ENCODE measurements around the gene CGNL1. TPM values are rescaled to one million over a fixed set of nuclear protein-coding genes. Genes with fewer than 3 reads are reported as not detected.
A peak's percentile ranks its signal among the peaks of the same experiment; 100 is the strongest.

CGNL1 gene
- total RNA-seq, 1 donor from 2014 or later = 11.0 TPM

GRCh38 chr15:57589281-57589680 is 213.0 kb downstream of the CGNL1 start:
- FAIRE-seq (no peak), DNase-seq (ENCODE audit: low read depth) (no peak)
- Histone ChIP-seq H3K27ac (ENCODE audit: low read depth, low read length) (no peak overlapping the region), H3K4me1 (ENCODE audit: insufficient read depth, low read length) (no peaks in the 10 kb centered on the region), H4K20me1 (ENCODE audit: insufficient read depth, low read length) (no peaks in the 10 kb centered on the region), H3K9ac (ENCODE audit: low read length) (no peak overlapping the region), H2AFZ (ENCODE audit: low read depth, low read length) (no peak overlapping the region), H3K4me2 (ENCODE audit: low read length) (no peak overlapping the region), H3K36me3 (ENCODE audit: insufficient read depth, low read length) (no peaks in the 10 kb centered on the region), H3K27me3 (ENCODE audit: insufficient read depth, low read length) (peaks cover 17% of the 10 kb centered on the region), H3K4me3 (ENCODE audit: insufficient read depth, low read depth, low read length) (no peak overlapping the region), H3K9me3 (ENCODE audit: insufficient read depth, low read depth, low read length) (no peaks in the 10 kb centered on the region), H3K79me2 (ENCODE audit: insufficient read depth, low read length) (no peaks in the 10 kb centered on the region)
- Mint-ChIP-seq H3K27me3 (ENCODE audit: low read depth, unreplicated experiment) (peaks cover 35% of the 10 kb centered on the region), H3K4me1 (ENCODE audit: low read depth, unreplicated experiment) (peaks cover 9% of the 10 kb centered on the region), H3K27ac (ENCODE audit: unreplicated experiment) (no peak overlapping the region), H3K4me3 (ENCODE audit: unreplicated experiment) (no peak overlapping the region), H3K36me3 (ENCODE audit: low read depth, unreplicated experiment) (no peaks in the 10 kb centered on the region), H3K9me3 (ENCODE audit: unreplicated experiment) (peaks cover 4% of the 10 kb centered on the region)
- TF ChIP-seq CTCF (IDR thresholded peaks at IDR 0.05; ENCODE audit: insufficient read depth, low read depth, low read length) (no peak), EZH2 (IDR thresholded peaks at IDR 0.05; ENCODE audit: insufficient read depth, low read length) (no peak)

GRCh38 chr15:57589754-57590153 is 213.4 kb downstream of the CGNL1 start:
- Histone ChIP-seq H3K36me3 (ENCODE audit: insufficient read depth, low read length) (no peaks in the 10 kb centered on the region), H3K9me3 (ENCODE audit: insufficient read depth, low read depth, low read length) (no peaks in the 10 kb centered on the region), H3K4me2 (ENCODE audit: low read length) (no peak overlapping the region), H4K20me1 (ENCODE audit: insufficient read depth, low read length) (no peaks in the 10 kb centered on the region), H3K4me3 (ENCODE audit: insufficient read depth, low read depth, low read length) (no peak overlapping the region), H3K9ac (ENCODE audit: low read length) (no peak overlapping the region), H2AFZ (ENCODE audit: low read depth, low read length) (no peak overlapping the region), H3K4me1 (ENCODE audit: insufficient read depth, low read length) (no peaks in the 10 kb centered on the region), H3K27ac (ENCODE audit: low read depth, low read length) (no peak overlapping the region), H3K79me2 (ENCODE audit: insufficient read depth, low read length) (no peaks in the 10 kb centered on the region), H3K27me3 (ENCODE audit: insufficient read depth, low read length) (peaks cover 17% of the 10 kb centered on the region)
- DNase-seq (ENCODE audit: low read depth) (no peak), FAIRE-seq (no peak)
- Mint-ChIP-seq H3K4me3 (ENCODE audit: unreplicated experiment) (no peak overlapping the region), H3K4me1 (ENCODE audit: low read depth, unreplicated experiment) (peaks cover 9% of the 10 kb centered on the region), H3K27me3 (ENCODE audit: low read depth, unreplicated experiment) (peaks cover 34% of the 10 kb centered on the region), H3K9me3 (ENCODE audit: unreplicated experiment) (peaks cover 2% of the 10 kb centered on the region), H3K27ac (ENCODE audit: unreplicated experiment) (no peak overlapping the region), H3K36me3 (ENCODE audit: low read depth, unreplicated experiment) (no peaks in the 10 kb centered on the region)
- TF ChIP-seq EZH2 (IDR thresholded peaks at IDR 0.05; ENCODE audit: insufficient read depth, low read length) (no peak), CTCF (IDR thresholded peaks at IDR 0.05; ENCODE audit: insufficient read depth, low read depth, low read length) (no peak)

GRCh38 chr15:57591237-57591821 is 215.0 kb downstream of the CGNL1 start:
- peak overlapping the region; percentile 53 for H3K4me3 ChIP-seq (ENCODE audit: insufficient read depth, low read depth, low read length)
- no peaks in the 10 kb centered on the region for H3K79me2 ChIP-seq (ENCODE audit: insufficient read depth, low read length)
- Mint-ChIP-seq H3K9me3 (ENCODE audit: unreplicated experiment) (peaks cover 2% of the 10 kb centered on the region), H3K27ac (ENCODE audit: unreplicated experiment) (no peak overlapping the region), H3K4me1 (ENCODE audit: low read depth, unreplicated experiment) (peaks cover 9% of the 10 kb centered on the region), H3K27me3 (ENCODE audit: low read depth, unreplicated experiment) (peaks cover 28% of the 10 kb centered on the region), H3K4me3 (ENCODE audit: unreplicated experiment) (peak overlapping the region; percentile 71), H3K36me3 (ENCODE audit: low read depth, unreplicated experiment) (no peaks in the 10 kb centered on the region)
- FAIRE-seq (no peak), DNase-seq (ENCODE audit: low read depth) (no peak)
- no peaks in the 10 kb centered on the region for H3K36me3 ChIP-seq (ENCODE audit: insufficient read depth, low read length)
- peak overlapping the region; percentile 70 for H2AFZ ChIP-seq (ENCODE audit: low read depth, low read length)
- H3K9me3 ChIP-seq (ENCODE audit: insufficient read depth, low read depth, low read length) = no peaks in the 10 kb centered on the region
- no peak overlapping the region for H3K27ac ChIP-seq (ENCODE audit: low read depth, low read length)
- peaks cover 17% of the 10 kb centered on the region for H3K27me3 ChIP-seq (ENCODE audit: insufficient read depth, low read length)
- H3K9ac ChIP-seq (ENCODE audit: low read length) = peak overlapping the region; percentile 48
- H4K20me1 ChIP-seq (ENCODE audit: insufficient read depth, low read length) = no peaks in the 10 kb centered on the region
- peak overlapping the region; percentile 92 for H3K4me2 ChIP-seq (ENCODE audit: low read length)
- TF ChIP-seq EZH2 (IDR thresholded peaks at IDR 0.05; ENCODE audit: insufficient read depth, low read length) = no peak
- H3K4me1 ChIP-seq (ENCODE audit: insufficient read depth, low read length) = no peaks in the 10 kb centered on the region

Data from astrocyte (in vitro differentiated cells and primary cell).